Neural progenitor cell (in vitro differentiated cells): Measurements from ENCODE around the gene NDFIP1. TPM values are rescaled to one million over a fixed set of nuclear protein-coding genes. Genes with fewer than 3 reads are reported as not detected.

ENCODE experiments used
- DNase-seq: peaks from one replicate; pipeline ENCODE4 v3.0.0-alpha.2; 2016; ENCODE audit warnings: low spot score
- H2AFZ ChIP-seq: fragments of 200-600 bp; sonication (generic); replicated peaks from 2 replicates; pipeline ENCODE4 v1.6.1; 2016; ENCODE audit warnings: antibody characterized with exemption
- H3F3A ChIP-seq: fragments of 200-600 bp; sonication (generic); 2 replicates; pipeline ENCODE4 v1.6.1; 2016; ENCODE audit warnings: antibody characterized with exemption, low read depth
- H3K27ac ChIP-seq: fragments of 200-600 bp; sonication (generic); 2 replicates; pipeline ENCODE4 v1.5.1; 2016; ENCODE audit warnings: mild to moderate bottlenecking
- H3K27me3 ChIP-seq: fragments of 200-600 bp; sonication (generic); 2 replicates; pipeline ENCODE4 v1.6.1; 2016; ENCODE audit warnings: mild to moderate bottlenecking, moderate library complexity
- H3K36me3 ChIP-seq: fragments of 200-600 bp; sonication (generic); 2 replicates; pipeline ENCODE4 v1.5.1; 2016
- H3K4me1 ChIP-seq: fragments of 200-600 bp; sonication (generic); 2 replicates; pipeline ENCODE4 v1.6.1; 2016; ENCODE audit warnings: mixed run types
- H3K4me2 ChIP-seq: fragments of 200-600 bp; sonication (generic); 2 replicates; pipeline ENCODE4 v1.6.1; 2016
- H3K4me3 ChIP-seq: fragments of 200-600 bp; sonication (generic); 2 replicates; pipeline ENCODE4 v1.5.1; 2016
- H3K79me2 ChIP-seq: fragments of 200-600 bp; sonication (generic); 2 replicates; pipeline ENCODE4 v1.6.1; 2016; ENCODE audit warnings: low read depth
- H3K9ac ChIP-seq: fragments of 200-600 bp; sonication (generic); 2 replicates; pipeline ENCODE4 v1.6.1; 2016
- H3K9me3 ChIP-seq: fragments of 200-600 bp; sonication (generic); 2 replicates; pipeline ENCODE4 v1.5.1; 2016; ENCODE audit warnings: low read depth
- H4K20me1 ChIP-seq: fragments of 200-600 bp; sonication (generic); 2 replicates; pipeline ENCODE4 v1.6.1; 2016; ENCODE audit warnings: low read depth
- H3K27ac Mint-ChIP-seq: 3 replicates; pipeline ENCODE4 v1.8.0; 2021; ENCODE audit warnings: mixed read lengths
- H3K27me3 Mint-ChIP-seq: 2 replicates; pipeline ENCODE4 v1.8.0; 2022; ENCODE audit warnings: low read depth, mild to moderate bottlenecking, inconsistent platforms, moderate library complexity, mixed read lengths; ENCODE audit not compliant: insufficient read depth
- H3K36me3 Mint-ChIP-seq: 3 replicates; pipeline ENCODE4 v1.8.0; 2021; ENCODE audit warnings: mixed read lengths
- H3K4me1 Mint-ChIP-seq: 3 replicates; pipeline ENCODE4 v1.8.0; 2021; ENCODE audit warnings: mixed read lengths
- H3K4me3 Mint-ChIP-seq: 3 replicates; pipeline ENCODE4 v1.8.0; 2021; ENCODE audit warnings: mild to moderate bottlenecking, moderate library complexity, mixed read lengths
- H3K9me3 Mint-ChIP-seq: 3 replicates; pipeline ENCODE4 v1.8.0; 2020; ENCODE audit warnings: mixed read lengths
- EZH2 ChIP-seq: fragments of 200-600 bp; sonication (generic); IDR thresholded peaks from 2 replicates; pipeline ENCODE4 v1.6.1; 2017; ENCODE audit warnings: antibody characterized with exemption, mild to moderate bottlenecking, moderate library complexity
- EZH2phosphoT487 ChIP-seq: fragments of 200-600 bp; sonication (generic); IDR thresholded peaks from 2 replicates; pipeline ENCODE4 v1.6.1; 2017; ENCODE audit warnings: antibody characterized with exemption
- total RNA-seq: library from RNA; depleted of rRNA; stranded (reverse); fragments of >200 nt; gene quantifications from 2 replicates; pipeline ENCODE4 v1.2.3, GENCODE V29; 2015; ENCODE audit warnings: low replicate concordance
- TF ChIP-seq, protein P1 (sequence below): fragments of 200-600 bp; sonication (generic); IDR thresholded peaks from 2 replicates; pipeline ENCODE4 v1.5.1; 2017; ENCODE audit warnings: antibody characterized with exemption, mild to moderate bottlenecking

NDFIP1 gene
- total RNA-seq, 1 donor from 2014 or later = 39.4 TPM

DNA sequence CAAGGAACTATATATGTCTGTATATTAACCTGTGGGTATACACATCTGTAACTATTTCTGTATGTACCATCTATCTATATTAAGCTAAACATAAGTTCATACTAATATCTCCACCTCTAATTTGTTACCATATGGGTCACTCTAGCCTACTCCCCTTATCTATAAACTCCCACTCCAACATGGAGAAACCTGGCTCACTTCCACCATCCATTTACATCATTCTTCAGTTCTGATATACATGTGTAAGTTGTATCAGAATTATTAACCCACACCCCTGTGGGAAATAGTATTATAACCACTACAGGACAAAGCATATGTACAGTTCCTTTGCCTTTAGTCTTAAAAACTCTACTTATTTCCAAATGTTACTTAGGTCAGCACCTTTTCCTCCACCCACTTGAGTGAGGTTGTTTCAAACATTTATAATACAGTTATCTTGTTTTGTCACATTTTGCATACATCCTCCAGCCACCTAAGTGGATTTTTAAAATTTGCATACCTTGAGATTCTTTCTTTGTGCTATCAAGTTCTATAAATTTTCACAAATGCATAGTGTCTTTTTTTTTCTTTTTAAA, 10.6 kb downstream of the NDFIP1 start:
- no peaks in the 10 kb centered on the region for H3K4me1 Mint-ChIP-seq
- no peak overlapping the region for H2AFZ ChIP-seq
- H3K9me3 ChIP-seq = no peaks in the 10 kb centered on the region
- H3K9me3 Mint-ChIP-seq = peaks cover 6% of the 10 kb centered on the region
- no peaks in the 10 kb centered on the region for H3K4me1 ChIP-seq
- TF ChIP-seq EZH2phosphoT487 = no peak
- TF ChIP-seq, protein P1, sequence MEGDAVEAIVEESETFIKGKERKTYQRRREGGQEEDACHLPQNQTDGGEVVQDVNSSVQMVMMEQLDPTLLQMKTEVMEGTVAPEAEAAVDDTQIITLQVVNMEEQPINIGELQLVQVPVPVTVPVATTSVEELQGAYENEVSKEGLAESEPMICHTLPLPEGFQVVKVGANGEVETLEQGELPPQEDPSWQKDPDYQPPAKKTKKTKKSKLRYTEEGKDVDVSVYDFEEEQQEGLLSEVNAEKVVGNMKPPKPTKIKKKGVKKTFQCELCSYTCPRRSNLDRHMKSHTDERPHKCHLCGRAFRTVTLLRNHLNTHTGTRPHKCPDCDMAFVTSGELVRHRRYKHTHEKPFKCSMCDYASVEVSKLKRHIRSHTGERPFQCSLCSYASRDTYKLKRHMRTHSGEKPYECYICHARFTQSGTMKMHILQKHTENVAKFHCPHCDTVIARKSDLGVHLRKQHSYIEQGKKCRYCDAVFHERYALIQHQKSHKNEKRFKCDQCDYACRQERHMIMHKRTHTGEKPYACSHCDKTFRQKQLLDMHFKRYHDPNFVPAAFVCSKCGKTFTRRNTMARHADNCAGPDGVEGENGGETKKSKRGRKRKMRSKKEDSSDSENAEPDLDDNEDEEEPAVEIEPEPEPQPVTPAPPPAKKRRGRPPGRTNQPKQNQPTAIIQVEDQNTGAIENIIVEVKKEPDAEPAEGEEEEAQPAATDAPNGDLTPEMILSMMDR = no peak
- TF ChIP-seq EZH2 = no peak
- no peak overlapping the region for H3K4me3 Mint-ChIP-seq
- H3K27me3 ChIP-seq = no peaks in the 10 kb centered on the region
- no peaks in the 10 kb centered on the region for H3K27me3 Mint-ChIP-seq
- no peaks in the 10 kb centered on the region for H3F3A ChIP-seq
- H3K27ac ChIP-seq = no peak overlapping the region
- H3K36me3 ChIP-seq = no peaks in the 10 kb centered on the region
- H3K79me2 ChIP-seq = peaks cover 87% of the 10 kb centered on the region
- H3K9ac ChIP-seq = no peak overlapping the region
- peaks cover 24% of the 10 kb centered on the region for H3K36me3 Mint-ChIP-seq
- peaks cover 20% of the 10 kb centered on the region for H4K20me1 ChIP-seq
- no peak overlapping the region for H3K27ac Mint-ChIP-seq
- H3K4me3 ChIP-seq = no peak overlapping the region
- no peak for DNase-seq
- no peak overlapping the region for H3K4me2 ChIP-seq

DNA sequence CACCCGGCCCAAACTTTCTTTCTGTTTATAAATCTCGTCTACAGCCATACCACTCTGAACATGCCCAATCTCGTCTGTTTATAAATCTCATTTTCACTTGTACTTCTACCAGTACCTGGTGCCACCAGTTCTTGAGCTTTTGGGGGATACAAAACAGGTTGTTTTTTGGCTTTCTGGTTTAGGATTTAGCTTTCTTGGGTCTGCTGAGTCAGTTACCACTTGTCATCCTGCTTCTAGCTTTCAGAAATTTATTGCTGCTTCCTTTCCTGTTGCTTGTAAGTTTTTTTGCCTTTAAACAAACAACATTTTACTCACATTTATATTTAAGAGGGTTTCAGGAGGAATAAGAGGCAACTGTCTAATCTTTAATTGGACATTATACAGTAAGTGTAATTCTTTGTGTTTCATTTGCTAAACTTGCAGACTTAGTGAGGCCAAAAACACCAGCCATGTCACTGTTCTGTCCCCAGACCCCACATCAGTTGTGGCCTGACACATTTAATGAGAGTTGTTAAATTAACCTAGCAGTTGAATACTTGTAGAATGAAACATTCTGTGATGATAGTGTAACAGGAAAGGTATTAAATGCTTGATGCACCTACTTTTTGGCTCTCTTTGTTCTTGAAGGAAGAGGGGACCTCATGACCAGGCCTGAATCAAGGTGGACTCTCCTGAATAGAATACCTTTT, 11.8 kb downstream of the NDFIP1 start:
- no peak for DNase-seq
- no peak overlapping the region for H2AFZ ChIP-seq
- no peak overlapping the region for H3K4me2 ChIP-seq
- H3K4me3 ChIP-seq = no peak overlapping the region
- Mint-ChIP-seq H3K36me3 (peaks cover 29% of the 10 kb centered on the region), H3K9me3 (peaks cover 13% of the 10 kb centered on the region), H3K4me3 (no peak overlapping the region), H3K27me3 (no peaks in the 10 kb centered on the region), H3K4me1 (no peaks in the 10 kb centered on the region), H3K27ac (no peak overlapping the region)
- peaks cover 20% of the 10 kb centered on the region for H4K20me1 ChIP-seq
- H3K9ac ChIP-seq = no peak overlapping the region
- H3K79me2 ChIP-seq = peaks cover 87% of the 10 kb centered on the region
- no peaks in the 10 kb centered on the region for H3K4me1 ChIP-seq
- no peaks in the 10 kb centered on the region for H3K36me3 ChIP-seq
- no peaks in the 10 kb centered on the region for H3K9me3 ChIP-seq
- no peak overlapping the region for H3K27ac ChIP-seq
- no peaks in the 10 kb centered on the region for H3F3A ChIP-seq
- no peaks in the 10 kb centered on the region for H3K27me3 ChIP-seq
- TF ChIP-seq EZH2phosphoT487 = no peak
- TF ChIP-seq, protein P1 = no peak

DNA sequence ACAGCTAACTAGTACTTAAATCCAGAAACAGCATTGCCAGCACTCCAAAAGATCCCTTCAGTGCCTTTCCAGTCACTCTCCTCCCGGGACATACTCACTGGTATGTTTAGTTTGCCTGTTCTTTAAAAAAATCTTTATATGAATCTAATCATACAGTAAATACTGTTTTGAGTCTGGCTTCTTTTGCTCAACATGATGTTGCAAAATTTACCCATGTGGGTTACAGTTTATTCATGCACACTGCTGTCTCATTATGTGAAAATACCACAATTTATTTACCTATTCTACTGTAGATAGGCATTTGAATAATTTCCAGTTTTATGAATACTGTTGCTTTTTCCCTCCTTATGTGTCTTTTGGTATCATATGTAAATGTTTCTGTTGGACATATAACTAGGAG, 13.5 kb downstream of the NDFIP1 start:
- Histone ChIP-seq H3K4me1 (no peaks in the 10 kb centered on the region), H3K36me3 (no peaks in the 10 kb centered on the region), H3F3A (no peaks in the 10 kb centered on the region), H2AFZ (no peak overlapping the region), H3K27me3 (no peaks in the 10 kb centered on the region), H4K20me1 (peaks cover 11% of the 10 kb centered on the region), H3K4me2 (no peak overlapping the region), H3K27ac (no peak overlapping the region), H3K9ac (no peak overlapping the region), H3K4me3 (no peak overlapping the region), H3K79me2 (peaks cover 89% of the 10 kb centered on the region), H3K9me3 (no peaks in the 10 kb centered on the region)
- Mint-ChIP-seq H3K27me3 (no peaks in the 10 kb centered on the region), H3K4me3 (no peak overlapping the region), H3K36me3 (peaks cover 34% of the 10 kb centered on the region), H3K9me3 (peaks cover 20% of the 10 kb centered on the region), H3K4me1 (no peaks in the 10 kb centered on the region), H3K27ac (no peak overlapping the region)
- TF ChIP-seq EZH2phosphoT487 (no peak), EZH2 (no peak)
- TF ChIP-seq, protein P1 = no peak
- DNase-seq = no peak
